Omental fat pad (tissue), 4 donors: ENCODE measurements around the gene SLC2A4RG. TPM values are rescaled to one million over a fixed set of nuclear protein-coding genes. Genes with fewer than 3 reads are reported as not detected.

Experiments used
- ATAC-seq: fragments of 150-250 bp; one replicate; pipeline ENCODE4 v1.9.1; 2016; ENCODE audit warnings: mild to moderate bottlenecking, moderate library complexity; ENCODE audit not compliant: low FRiP score
- DNase-seq: peaks from one replicate; pipeline ENCODE4 v3.0.0-alpha.2; 2019; ENCODE audit warnings: low spot score
- total RNA-seq, 4 donors: library from RNA; depleted of rRNA; stranded (reverse); fragments of >200 nt; gene quantifications; one replicate each; pipeline ENCODE4 v1.1.0, GENCODE V29; 2016
- TF ChIP-seq, protein P1 (sequence below), 3 donors: fragments of 450-650 bp; IDR thresholded peaks; one replicate each; pipeline ENCODE4 v1.5.1; 2016 to 2017; ENCODE audit warnings: antibody characterized with exemption in 3 of 3, mild to moderate bottlenecking in 3 of 3, moderate library complexity in 2 of 3

The SLC2A4RG gene
- total RNA-seq, 4 donors from 2014 or later, result 25.3 to 82.0 (median 40.9) TPM

DNA sequence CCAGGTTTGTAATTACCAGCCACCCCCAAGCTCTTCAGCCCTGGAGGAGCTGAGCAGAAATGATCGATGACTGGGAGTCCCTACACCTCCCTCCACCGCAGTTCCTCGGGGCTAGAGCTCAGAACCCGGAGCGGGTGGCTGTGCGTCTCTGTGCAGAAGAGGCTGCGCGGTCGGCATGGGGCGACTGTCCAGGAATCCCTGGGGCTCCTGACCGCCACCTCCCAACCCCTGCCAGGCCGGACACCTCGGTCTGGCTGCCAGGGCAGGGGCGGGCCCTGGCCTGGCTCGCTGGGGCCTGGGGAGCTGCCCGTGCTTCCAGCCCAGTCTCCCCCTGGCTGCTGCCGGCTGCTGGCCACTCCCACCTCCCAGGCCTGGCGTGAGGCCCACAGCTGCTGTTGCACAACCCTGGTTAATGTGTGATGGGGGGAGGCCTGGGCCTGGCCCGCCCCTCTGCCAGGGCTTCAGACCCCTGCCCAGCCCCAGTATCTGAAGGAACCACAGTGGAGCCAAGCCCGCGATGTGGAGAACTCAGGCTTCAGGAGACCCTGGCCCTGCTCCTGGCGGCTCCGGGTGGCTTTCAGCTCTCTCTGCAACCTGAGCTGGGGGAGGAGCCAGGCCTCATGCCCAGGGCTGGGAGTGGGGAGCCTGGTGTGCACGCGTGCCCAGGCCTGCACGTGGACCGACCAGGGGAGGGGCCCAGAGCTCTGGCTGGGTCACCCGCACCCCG lies 1.2 kb downstream of the SLC2A4RG start:
- peak; percentile 63 for ATAC-seq
- TF ChIP-seq, protein P1, sequence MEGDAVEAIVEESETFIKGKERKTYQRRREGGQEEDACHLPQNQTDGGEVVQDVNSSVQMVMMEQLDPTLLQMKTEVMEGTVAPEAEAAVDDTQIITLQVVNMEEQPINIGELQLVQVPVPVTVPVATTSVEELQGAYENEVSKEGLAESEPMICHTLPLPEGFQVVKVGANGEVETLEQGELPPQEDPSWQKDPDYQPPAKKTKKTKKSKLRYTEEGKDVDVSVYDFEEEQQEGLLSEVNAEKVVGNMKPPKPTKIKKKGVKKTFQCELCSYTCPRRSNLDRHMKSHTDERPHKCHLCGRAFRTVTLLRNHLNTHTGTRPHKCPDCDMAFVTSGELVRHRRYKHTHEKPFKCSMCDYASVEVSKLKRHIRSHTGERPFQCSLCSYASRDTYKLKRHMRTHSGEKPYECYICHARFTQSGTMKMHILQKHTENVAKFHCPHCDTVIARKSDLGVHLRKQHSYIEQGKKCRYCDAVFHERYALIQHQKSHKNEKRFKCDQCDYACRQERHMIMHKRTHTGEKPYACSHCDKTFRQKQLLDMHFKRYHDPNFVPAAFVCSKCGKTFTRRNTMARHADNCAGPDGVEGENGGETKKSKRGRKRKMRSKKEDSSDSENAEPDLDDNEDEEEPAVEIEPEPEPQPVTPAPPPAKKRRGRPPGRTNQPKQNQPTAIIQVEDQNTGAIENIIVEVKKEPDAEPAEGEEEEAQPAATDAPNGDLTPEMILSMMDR (IDR thresholded peaks at IDR 0.05), result no peak
- peak; percentile 89 for DNase-seq

DNA sequence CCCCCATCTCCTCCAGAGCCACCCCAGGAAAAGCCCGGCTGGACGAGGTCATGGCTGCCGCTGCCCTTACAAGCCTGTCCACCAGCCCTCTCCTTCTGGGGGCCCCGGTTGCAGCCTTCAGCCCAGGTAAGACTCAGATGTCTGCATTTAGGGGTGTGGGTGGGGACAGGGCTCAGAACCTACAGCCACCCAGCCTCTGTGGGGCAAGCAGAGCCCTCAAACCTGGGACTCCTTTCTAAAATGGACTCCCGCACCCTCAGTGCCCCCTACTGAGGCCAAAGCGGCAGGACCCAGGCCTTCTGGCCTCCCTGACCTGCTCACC lies 1.7 kb downstream of the SLC2A4RG start:
- TF ChIP-seq, protein P1 (IDR thresholded peaks at IDR 0.05), result no peak

GRCh38 chr20:63741676-63742380 lies 2.3 kb downstream of the SLC2A4RG start:
- TF ChIP-seq, protein P1 (IDR thresholded peaks at IDR 0.05), result no peak
- ATAC-seq (no peak), DNase-seq (no peak)

More for the DNA sequence above, 1.7 kb downstream of the SLC2A4RG start:
- DNase-seq (no peak), ATAC-seq (no peak)

DNA sequence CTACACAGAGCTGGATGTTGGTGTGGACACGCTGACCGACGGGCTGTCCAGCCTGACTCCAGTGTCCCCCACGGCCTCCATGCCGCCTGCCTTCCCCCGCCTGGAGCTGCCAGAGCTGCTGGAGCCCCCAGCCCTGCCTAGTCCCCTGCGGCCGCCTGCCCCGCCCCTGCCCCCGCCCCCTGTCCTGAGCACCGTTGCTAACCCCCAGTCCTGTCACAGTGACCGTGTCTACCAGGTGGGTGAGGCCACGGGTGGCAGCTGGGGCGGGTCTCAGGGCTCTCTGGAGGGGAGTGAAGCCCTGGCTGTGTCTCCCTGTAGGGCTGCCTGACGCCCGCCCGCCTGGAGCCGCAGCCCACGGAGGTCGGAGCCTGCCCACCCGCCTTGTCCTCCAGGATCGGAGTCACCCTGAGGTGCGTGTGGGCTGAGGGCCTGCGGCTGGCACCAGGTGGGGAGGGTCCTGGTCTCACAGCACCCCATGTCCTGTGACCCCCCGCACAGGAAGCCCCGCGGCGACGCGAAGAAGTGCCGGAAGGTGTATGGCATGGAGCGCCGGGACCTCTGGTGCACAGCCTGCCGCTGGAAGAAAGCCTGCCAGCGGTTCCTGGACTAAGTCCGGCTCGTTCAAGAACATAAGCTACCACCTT lies 2.9 kb downstream of the SLC2A4RG start:
- TF ChIP-seq, protein P1 (IDR thresholded peaks at IDR 0.05), result no peak
- DNase-seq, result no peak
- no peak for ATAC-seq

- TF ChIP-seq, protein P1 (IDR thresholded peaks at IDR 0.05), result no peak
- ATAC-seq, result no peak
- DNase-seq, result no peak
Measured at GRCh38 chr20:63743210-63743970, 3.8 kb downstream of the SLC2A4RG start.

DNA sequence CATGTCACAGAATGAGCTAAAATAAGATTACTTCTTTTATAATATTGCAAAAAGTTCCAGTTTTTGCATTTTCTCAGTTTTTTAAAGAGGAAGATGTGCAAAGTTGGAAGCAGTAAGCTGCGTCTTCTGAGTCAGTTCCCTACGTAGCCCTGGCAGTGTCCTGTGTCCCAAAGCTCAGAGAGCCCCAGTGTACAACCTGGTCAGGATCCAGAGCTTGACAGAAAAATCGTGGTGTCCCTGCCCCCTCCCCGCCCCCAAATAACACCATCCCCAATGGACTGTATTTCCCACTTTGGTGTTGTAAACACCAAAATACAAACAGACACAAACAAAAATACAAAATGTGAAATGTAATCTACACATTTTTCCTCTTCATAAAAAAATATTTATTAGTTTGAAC lies 4.6 kb downstream of the SLC2A4RG start:
- no peak for ATAC-seq
- DNase-seq, result no peak
- TF ChIP-seq, protein P1 (IDR thresholded peaks at IDR 0.05), result no peak
